Hypothalamus (tissue), 51 donors: ENCODE results near the gene WDSUB1.

Source experiments
- DNase-seq, 51 donors: peaks; one replicate each; lab custom pipeline; 2025; lab: John Stamatoyannopoulos, UW

The WDSUB1 gene

DNA sequence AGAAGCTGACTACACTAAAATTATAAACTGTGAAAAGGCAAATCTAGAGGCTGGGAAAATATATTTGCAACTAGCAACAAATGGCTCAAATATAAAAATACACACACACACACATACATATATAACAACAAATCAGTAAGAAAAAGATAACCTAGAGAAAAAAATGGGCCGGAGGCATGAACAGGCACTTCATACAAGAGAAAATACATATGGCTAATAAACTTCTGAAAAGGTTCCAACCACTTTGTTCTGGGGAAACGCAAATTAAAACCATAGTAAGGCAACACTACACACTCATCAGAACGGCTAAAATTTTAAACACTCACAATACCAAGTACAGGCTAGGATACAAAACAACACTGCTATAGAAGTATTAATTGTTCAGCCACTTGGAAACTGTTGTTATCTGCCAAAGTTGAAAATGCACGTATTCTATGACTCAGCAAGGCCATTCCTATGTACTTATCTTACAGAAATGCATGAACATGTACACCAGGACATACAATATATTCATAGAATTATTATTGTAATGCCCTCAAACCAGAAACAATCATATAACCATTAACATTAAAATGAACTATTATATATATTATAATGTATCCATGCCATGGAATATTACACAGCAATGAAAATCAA lies 15.6 kb downstream of the WDSUB1 start:
- DNase-seq = no peak

- no peak for DNase-seq
Measured at GRCh38 chr2:159267921-159268320, 18.6 kb downstream of the WDSUB1 start.

- no peak for DNase-seq
Measured at GRCh38 chr2:159266554-159266953, 19.9 kb downstream of the WDSUB1 start.

DNA sequence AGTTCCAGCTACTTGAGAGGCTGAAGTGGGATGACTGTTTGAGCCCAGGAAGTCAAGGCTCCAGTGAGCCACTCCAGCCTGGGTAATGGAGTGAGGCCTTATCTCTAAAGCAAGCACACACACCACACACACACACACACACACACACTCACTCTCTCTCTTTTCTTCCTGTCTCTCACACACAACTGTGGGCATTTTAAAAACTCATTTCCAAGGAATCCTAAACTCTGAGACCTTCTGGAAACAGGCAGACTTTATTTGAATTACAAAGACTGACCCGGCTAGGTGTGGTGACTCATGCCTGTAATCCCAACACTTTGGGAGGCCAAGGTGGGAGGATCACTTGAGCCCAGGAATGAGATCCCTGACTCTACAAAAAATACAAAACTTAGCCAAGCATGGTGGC lies 21.3 kb downstream of the WDSUB1 start:
- no peak for DNase-seq

- no peak for DNase-seq
Measured at GRCh38 chr2:159262904-159263303, 23.6 kb downstream of the WDSUB1 start.

DNA sequence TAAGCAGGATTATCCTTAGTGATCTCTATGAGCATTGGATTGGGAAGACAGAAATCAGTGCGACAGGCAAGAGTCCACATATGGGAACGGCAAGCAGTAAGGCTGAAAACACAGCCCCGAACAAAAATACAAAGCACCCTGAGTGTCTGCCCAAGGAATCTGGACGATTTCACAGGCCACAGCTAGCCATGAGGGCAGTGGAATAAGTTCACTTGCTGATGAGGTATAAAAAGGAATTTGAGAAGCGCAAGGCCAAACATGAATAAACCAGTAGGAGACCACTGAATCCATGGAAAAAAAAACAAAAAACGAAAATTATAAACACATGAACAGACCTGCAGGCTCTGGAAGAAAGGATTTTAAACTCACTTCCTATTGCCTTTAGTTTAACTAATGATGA lies 24.3 kb downstream of the WDSUB1 start:
- DNase-seq = no peak

DNA sequence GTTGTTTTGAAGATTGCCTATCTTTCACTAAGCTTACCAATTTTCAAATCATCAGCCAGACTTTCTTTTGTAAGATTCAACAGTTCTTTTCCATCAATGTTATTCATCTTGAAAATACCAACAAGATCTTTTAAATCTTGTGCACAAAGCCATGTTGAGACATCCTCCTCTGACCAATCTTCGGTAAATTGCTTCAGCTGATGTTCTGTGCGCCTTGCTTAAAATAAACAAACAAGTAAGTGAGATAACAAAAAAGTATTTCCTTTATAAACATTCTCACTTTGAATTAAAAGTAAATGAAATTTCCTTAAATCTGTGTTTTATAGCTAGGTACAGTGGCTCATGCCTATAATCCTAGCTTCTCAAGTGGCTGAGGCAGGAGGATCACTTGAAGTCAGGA lies 30.3 kb downstream of the WDSUB1 start:
- DNase-seq = no peak

DNA sequence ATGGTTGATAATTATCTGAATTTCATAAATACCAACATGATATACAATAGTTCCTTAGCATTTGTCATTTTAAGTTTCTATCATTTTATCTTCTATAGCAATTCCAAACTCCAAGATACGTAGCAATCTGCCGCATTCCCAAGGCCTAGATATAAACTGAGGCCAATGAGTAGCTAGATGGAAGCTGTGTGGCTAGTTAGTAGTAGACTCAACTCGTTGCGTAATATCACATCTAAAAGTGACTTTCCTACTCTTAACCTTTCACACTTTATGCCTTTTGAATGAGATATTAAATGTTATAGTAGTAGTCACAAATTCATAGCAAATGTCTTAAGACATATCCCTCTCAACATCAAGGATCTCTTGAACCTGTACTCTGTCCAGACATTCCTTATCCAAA lies 33.6 kb downstream of the WDSUB1 start:
- DNase-seq = no peak

DNA sequence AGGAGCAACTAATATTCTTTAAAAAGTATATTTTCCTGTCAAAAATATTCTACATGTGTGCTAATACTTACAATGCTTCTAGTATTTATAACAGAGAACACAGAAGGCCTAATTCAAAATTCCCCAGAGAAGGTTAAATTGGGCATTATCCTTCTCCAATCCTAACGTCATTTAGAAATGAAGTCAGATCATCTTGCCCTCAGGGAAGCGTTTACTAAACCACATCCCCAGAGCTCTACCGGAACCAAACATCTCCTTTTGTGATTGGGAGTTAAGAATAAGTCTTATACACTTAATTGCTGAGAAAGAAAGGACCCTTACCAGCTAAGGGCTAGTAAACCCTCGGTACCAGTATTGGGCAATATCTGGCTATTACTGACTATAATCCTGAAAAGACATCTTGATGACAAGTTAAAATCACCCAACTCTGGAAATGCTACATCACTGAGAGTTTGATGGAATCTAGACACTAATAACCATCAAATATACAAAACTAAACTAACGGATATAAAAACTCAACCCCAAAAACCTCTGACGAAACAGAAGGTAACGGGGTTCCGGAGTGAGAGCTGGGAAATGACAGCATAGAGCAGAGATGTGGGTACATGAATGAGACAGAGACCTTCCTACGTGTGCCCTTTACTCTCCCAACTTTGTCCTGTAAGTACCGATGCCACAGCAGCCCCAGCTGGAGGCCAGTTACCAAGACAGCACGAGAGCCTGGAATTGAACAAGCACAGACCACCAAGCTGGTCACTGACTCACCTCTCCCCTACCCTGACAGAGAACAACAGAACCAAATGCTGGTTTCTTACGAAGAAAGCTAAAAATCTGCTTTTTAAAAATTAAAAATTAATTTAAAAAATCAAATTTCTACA lies 35.0 kb downstream of the WDSUB1 start:
- DNase-seq = no peak

DNA sequence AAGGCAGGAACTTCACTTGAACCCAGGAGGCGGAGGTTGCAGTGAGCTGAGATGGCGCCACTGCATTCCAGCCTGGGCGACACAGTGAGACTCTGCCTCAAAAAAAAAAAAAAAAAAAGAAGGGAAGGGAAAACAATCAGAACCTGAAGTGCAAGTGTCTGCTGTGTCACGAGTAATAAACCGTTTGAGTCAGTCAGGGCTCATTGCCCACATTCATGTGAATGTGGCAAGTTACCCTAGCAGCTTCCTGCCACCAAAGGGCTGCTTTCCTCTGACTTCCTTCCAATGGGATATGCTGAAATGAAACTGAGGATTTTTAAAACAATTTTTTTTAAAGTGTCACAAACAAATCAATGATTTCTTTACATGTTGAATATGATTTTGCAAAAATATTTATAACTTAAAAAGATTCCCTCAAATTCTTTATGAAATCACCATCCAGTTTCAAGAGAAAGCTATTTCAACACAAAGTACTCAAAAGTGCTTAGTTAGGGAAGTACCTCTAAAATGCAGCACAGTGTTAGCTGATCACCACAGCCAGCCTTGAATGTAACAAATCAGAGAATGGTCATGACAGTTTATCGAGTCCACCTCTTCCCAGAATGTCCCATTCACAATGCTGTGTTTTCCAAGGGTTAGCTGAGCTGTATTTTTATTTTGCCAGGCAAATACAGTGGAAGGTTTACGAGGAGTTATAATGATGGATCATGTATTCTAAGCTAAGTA lies 36.4 kb downstream of the WDSUB1 start:
- DNase-seq = peak in 34 of 51 donors; percentile 7 to 70 (median 32)

DNA sequence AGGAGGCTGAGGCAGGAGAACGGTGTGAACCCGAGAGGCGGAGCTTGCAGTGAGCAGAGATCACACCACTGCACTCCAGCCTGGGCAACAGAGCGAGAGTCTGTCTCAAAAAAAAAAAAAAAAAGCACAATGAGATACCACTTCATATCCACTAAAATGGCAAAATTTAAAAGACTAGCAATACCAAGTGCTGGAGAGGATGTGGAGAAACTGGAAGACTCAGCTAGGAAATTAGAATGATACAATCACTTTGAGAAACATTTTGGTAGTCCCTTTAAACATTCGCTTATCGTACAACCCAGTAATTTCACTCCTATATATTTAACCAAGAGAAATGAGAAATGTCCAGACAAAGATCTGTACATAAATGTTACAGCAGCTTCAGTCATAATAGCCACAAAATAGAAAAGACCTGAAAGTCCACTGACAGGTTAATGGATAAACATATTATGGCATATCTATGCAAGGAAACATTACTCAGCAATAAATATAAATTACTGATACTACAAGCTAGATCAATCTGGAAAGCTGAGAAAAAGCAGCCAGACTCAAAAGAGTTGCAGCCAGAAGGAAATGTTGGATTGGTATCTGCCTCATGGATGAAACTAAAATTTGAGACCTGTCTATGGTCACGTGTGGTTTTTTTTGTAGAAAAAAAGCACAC lies 40.0 kb downstream of the WDSUB1 start:
- no peak for DNase-seq

DNA sequence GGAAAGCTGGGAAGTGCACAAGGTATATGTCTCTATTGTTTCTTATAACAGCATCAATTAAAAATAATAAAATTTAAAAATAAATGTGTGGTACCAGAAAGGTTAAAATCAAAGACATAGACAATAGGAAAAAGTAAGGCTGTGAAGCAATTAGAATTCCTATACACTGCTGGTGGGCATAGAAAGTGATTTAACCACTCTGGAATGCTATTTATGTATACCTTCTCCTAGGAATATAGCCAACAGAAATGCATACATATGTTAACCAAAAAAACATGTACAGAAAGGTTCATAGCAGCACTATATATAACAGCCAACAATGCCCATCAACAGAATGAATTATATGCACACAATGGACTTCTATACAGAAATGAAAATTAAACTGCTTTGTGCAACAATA lies 43.0 kb downstream of the WDSUB1 start:
- no peak for DNase-seq

DNA sequence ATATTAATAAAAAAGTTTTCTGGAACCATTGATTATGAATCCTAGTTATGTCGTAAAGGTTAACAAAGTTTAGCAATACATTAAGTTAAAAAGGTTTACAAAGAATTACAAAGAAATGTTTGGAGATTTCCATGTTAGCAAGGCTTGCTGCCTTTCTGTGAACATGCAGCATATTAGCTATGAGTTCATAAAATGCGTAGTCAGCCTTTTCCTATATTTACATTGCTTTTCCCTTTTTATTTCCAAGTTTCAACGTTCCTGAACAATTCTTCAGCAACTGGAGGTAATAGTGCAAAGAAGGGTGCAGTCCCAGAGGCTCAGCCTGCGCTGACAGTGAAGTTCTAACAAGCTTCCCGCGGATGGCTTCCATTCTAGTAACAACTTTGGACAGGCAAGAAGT lies 51.6 kb downstream of the WDSUB1 start:
- no peak for DNase-seq

- no peak for DNase-seq
Measured at GRCh38 chr2:159232456-159233170, 53.9 kb downstream of the WDSUB1 start.

- DNase-seq = peak in 14 of 51 donors; percentile 12 to 48 (median 24)
Measured at GRCh38 chr2:159230145-159230877, 56.2 kb downstream of the WDSUB1 start.

GRCh38 chr2:159229476-159230144 lies 56.9 kb downstream of the WDSUB1 start:
- no peak for DNase-seq

- DNase-seq = peak in 5 of 51 donors; percentile 17 to 35 (median 22)
Measured at GRCh38 chr2:159228081-159228581, 58.4 kb downstream of the WDSUB1 start.

GRCh38 chr2:159227467-159227866 lies 59.0 kb downstream of the WDSUB1 start:
- no peak for DNase-seq
